ENCODE measurements around the gene PPP1CA. TPM values are rescaled to one million over a fixed set of nuclear protein-coding genes. Genes with fewer than 3 reads are reported as not detected.

The PPP1CA gene
- total RNA-seq, 4 donors from 2014 or later = 91.9 to 110 (median 97.6) TPM

GRCh38 chr11:67384851-67385366 is 16.7 kb downstream of the PPP1CA start:
- ATAC-seq (ENCODE audit: low FRiP score) (peak; percentile 52), DNase-seq (ENCODE audit: low spot score) (no peak)
- no peak for TF ChIP-seq CTCF (IDR thresholded peaks at IDR 0.05)

GRCh38 chr11:67382276-67383136 is 19.2 kb downstream of the PPP1CA start:
- DNase-seq (ENCODE audit: low spot score) (peak; percentile 71), ATAC-seq (ENCODE audit: low FRiP score) (peak; percentile 53)
- peak in 1 of 3 donors; percentile 97 for TF ChIP-seq CTCF (IDR thresholded peaks at IDR 0.05)

- DNase-seq (ENCODE audit: low spot score) (no peak), ATAC-seq (ENCODE audit: low FRiP score) (no peak)
- TF ChIP-seq CTCF (IDR thresholded peaks at IDR 0.05) = no peak
Observed at GRCh38 chr11:67381244-67381972, 20.2 kb downstream of the PPP1CA start.

GRCh38 chr11:67379061-67380058 is 22.3 kb downstream of the PPP1CA start:
- no peak for DNase-seq (ENCODE audit: low spot score)
- no peak for TF ChIP-seq CTCF (IDR thresholded peaks at IDR 0.05)
- peak; percentile 64 for ATAC-seq (ENCODE audit: low FRiP score)

DNA sequence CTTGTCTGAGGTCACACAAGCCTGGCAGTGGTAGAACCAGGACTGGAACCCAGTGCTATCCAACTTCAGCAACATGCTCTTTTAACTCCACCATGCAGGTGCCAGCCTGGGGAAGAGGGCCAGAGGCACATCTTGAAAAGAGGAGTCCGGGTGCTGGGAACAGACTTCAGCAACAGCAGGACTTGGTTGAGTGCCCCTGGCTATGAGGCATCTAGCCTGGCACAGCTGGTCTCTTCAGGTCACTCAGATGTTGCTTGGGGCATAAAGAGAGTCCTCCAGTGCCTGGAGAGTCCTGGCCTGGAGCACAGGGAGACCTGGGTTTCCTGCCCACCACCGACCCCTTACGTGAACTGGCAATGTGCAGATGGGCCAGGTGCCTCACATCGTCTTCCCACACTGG is 23.1 kb downstream of the PPP1CA start:
- DNase-seq (ENCODE audit: low spot score) (no peak), ATAC-seq (ENCODE audit: low FRiP score) (no peak)
- no peak for TF ChIP-seq CTCF (IDR thresholded peaks at IDR 0.05)

All from omental fat pad (tissue), 4 donors.